Upper lobe of left lung (tissue), 6 donors: ENCODE data around the gene GOLGA8N. TPM values are rescaled to one million over a fixed set of nuclear protein-coding genes. Genes with fewer than 3 reads are reported as not detected.
A peak's percentile ranks its signal among the peaks of the same experiment; 100 is the strongest.
"Not testable (repeated sequence)": the region's sequence is repeated elsewhere in the genome, so short reads cannot be mapped to it uniquely, and the experiment has no call there.

Experiments used
- ATAC-seq, 2 donors: fragments of 200-7000 bp; cut with Tn5 transposase; one replicate each; pipeline ENCODE4 v1.9.1; 2022; ENCODE audit warnings: mild to moderate bottlenecking in 2 of 2, moderate library complexity in 2 of 2; ENCODE audit not compliant: low FRiP score in 2 of 2
- DNase-seq, 2 donors: peaks; one replicate each; pipeline ENCODE4 v3.0.0-alpha.2; 2019 to 2020
- H3K27ac ChIP-seq, 4 donors: fragments of 200-600 bp; sonication (generic); one replicate each; pipeline ENCODE4 v1.5.1; 2016 to 2019
- H3K27me3 ChIP-seq, 4 donors: fragments of 200-600 bp; sonication (generic); one replicate each; pipeline ENCODE4 v1.5.1; 2017 to 2019
- H3K36me3 ChIP-seq, 4 donors: fragments of 200-600 bp; sonication (generic); one replicate each; pipeline ENCODE4 v1.5.1; 2016 to 2019
- H3K4me1 ChIP-seq, 4 donors: fragments of 200-600 bp; sonication (generic); one replicate each; pipeline ENCODE4 v1.5.1; 2018 to 2019
- H3K4me3 ChIP-seq, 4 donors: fragments of 200-600 bp; sonication (generic); one replicate each; pipeline ENCODE4 v1.5.1; 2017 to 2019; ENCODE audit warnings: mild to moderate bottlenecking in 2 of 4, moderate library complexity in 1 of 4
- H3K9me3 ChIP-seq, 4 donors: fragments of 200-600 bp; sonication (generic); one replicate each; pipeline ENCODE4 v1.5.1; 2018 to 2019
- CTCF ChIP-seq, 6 experiments: fragments of 450-650 bp in 4 of 6; fragments of 200-600 bp in 2 of 6; sonication (generic) in 2 of 6; IDR thresholded peaks; one replicate each; pipeline ENCODE4 v1.5.1; 2016 to 2019; ENCODE audit warnings: antibody characterized with exemption in 6 of 6
- EP300 ChIP-seq, 4 donors: sonication (generic); formaldehyde crosslinking; IDR thresholded peaks; one replicate each; pipeline ENCODE4 v1.5.1; 2017; ENCODE audit warnings: antibody characterized with exemption in 4 of 4, control low read depth in 2 of 4
- POLR2A ChIP-seq, 4 donors: fragments of 450-650 bp; IDR thresholded peaks; one replicate each; pipeline ENCODE4 v1.5.1; 2016 to 2017; ENCODE audit warnings: antibody characterized with exemption in 4 of 4, mild to moderate bottlenecking in 2 of 4
- POLR2AphosphoS5 ChIP-seq, 2 donors: sonication (generic); formaldehyde crosslinking; IDR thresholded peaks; one replicate each; pipeline ENCODE4 v1.5.1; 2017; ENCODE audit warnings: antibody characterized with exemption in 2 of 2
- WGBS, 2 donors: methylation state at CpG; one replicate each; pipeline ENCODE4 v1.1.5; 2017 to 2018; 5-methylcytosine and 5-hydroxymethylcytosine counted together
- total RNA-seq, 6 donors: library from RNA; depleted of rRNA in 4 of 6; stranded (reverse); fragments of >200 nt in 4 of 6; gene quantifications; one replicate each; pipeline versions ENCODE4 v1.1.0 to v1.2.1, GENCODE V29; 2016 to 2021
- donor health status: DM: no; HTN: no; CAD: no; lungs with moderate emphysema.
- donor health status: DM: no; HTN: yes; CAD: no; lungs with severe emphysema.

The GOLGA8N gene
- total RNA-seq, 6 donors from 2014 or later, result 5.9 to 58.7 (median 14.6) TPM

- Histone ChIP-seq H3K27ac (peak within 1 kb of the TSS; percentile 70 to 82 (median 80)), H3K4me3 (peak within 1 kb of the TSS; percentile 47 to 63 (median 56))
- peak; percentile 74 to 83 for DNase-seq
- 0% methylated on average over 18 to 19 of the region's 43 CpGs for WGBS, 2 donors
- H3K9me3 ChIP-seq, H3K4me1 ChIP-seq, H3K27me3 ChIP-seq, H3K36me3 ChIP-seq: not testable (repeated sequence)
- ATAC-seq, result peak; percentile 96
- TF ChIP-seq POLR2AphosphoS5 (IDR thresholded peaks at IDR 0.05) (peak in 1 of 2 donors; percentile 41), POLR2A (IDR thresholded peaks at IDR 0.05) (peak in 1 of 4 donors; percentile 16)
Measured at GRCh38 chr15:32615051-32615870, 22.0 kb downstream of the GOLGA8N start, which contains the start of gene ARHGAP11A. Gene ARHGAP11A (plus strand): TSS chr15:32615504. CDS start chr15:32616212, 708 bp downstream.

GRCh38 chr15:32615871-32616426 is 22.7 kb downstream of the GOLGA8N start:
- H3K4me1 ChIP-seq, H3K36me3 ChIP-seq, H3K9me3 ChIP-seq, DNase-seq, ATAC-seq, H3K27me3 ChIP-seq: not testable (repeated sequence)
- peak overlapping the region; percentile 47 to 63 (median 56) for H3K4me3 ChIP-seq
- WGBS, 2 donors, result 0 to 2% methylated on average over 12 to 13 of the region's 24 CpGs
- peak overlapping the region in 2 of 4 donors; percentile 70 to 82 for H3K27ac ChIP-seq

- TF ChIP-seq EP300 (IDR thresholded peaks at IDR 0.05), result no peak
- no peak for TF ChIP-seq CTCF (IDR thresholded peaks at IDR 0.05)
- TF ChIP-seq POLR2A (IDR thresholded peaks at IDR 0.05), result no peak
- ATAC-seq, result no peak
- Histone ChIP-seq H3K4me1 (peaks cover 0 to under 1% (median 0%) of the 10 kb centered on the region in 4 donors), H3K9me3 (no peaks in the 10 kb centered on the region), H3K27me3 (no peaks in the 10 kb centered on the region), H3K36me3 (no peaks in the 10 kb centered on the region), H3K27ac (no peak overlapping the region), H3K4me3 (no peak overlapping the region)
- no peak for DNase-seq
- WGBS, 2 donors, result 94 to 99% methylated on average over 3 of the region's 3 CpGs
Measured at GRCh38 chr15:32636410-32636809, 43.2 kb downstream of the GOLGA8N start.

GRCh38 chr15:32636908-32637567 is 43.8 kb downstream of the GOLGA8N start:
- WGBS, 2 donors, result 93 to 96% methylated on average over 8 of the region's 8 CpGs
- no peak for TF ChIP-seq POLR2A (IDR thresholded peaks at IDR 0.05)
- TF ChIP-seq POLR2AphosphoS5 (IDR thresholded peaks at IDR 0.05), result no peak
- no peak for TF ChIP-seq EP300 (IDR thresholded peaks at IDR 0.05)
- no peak for TF ChIP-seq CTCF (IDR thresholded peaks at IDR 0.05)
- no peak overlapping the region for H3K4me3 ChIP-seq
- H3K9me3 ChIP-seq, result no peaks in the 10 kb centered on the region
- DNase-seq (no peak), ATAC-seq (no peak)
- no peaks in the 10 kb centered on the region for H3K36me3 ChIP-seq
- H3K4me1 ChIP-seq, result peaks cover 0 to 5% (median 2%) of the 10 kb centered on the region in 4 donors
- no peak overlapping the region for H3K27ac ChIP-seq
- H3K27me3 ChIP-seq, result no peaks in the 10 kb centered on the region

- no peak for TF ChIP-seq POLR2AphosphoS5 (IDR thresholded peaks at IDR 0.05)
- TF ChIP-seq CTCF (IDR thresholded peaks at IDR 0.05), result no peak
- no peak for TF ChIP-seq POLR2A (IDR thresholded peaks at IDR 0.05)
- TF ChIP-seq EP300 (IDR thresholded peaks at IDR 0.05), result no peak
- Histone ChIP-seq H3K9me3 (no peaks in the 10 kb centered on the region), H3K4me3 (no peak overlapping the region), H3K27ac (no peak overlapping the region), H3K36me3 (no peaks in the 10 kb centered on the region), H3K27me3 (no peaks in the 10 kb centered on the region), H3K4me1 (peaks cover 0 to 5% (median 2%) of the 10 kb centered on the region in 4 donors)
- DNase-seq (no peak), ATAC-seq (no peak)
- WGBS, 2 donors, result 94 to 100% methylated on average over 1 of the region's 1 CpG
Measured at GRCh38 chr15:32637704-32638103, 44.4 kb downstream of the GOLGA8N start.
